MG63 (cell line): Measurements from ENCODE around the gene DNHD1. TPM values are rescaled to one million over a fixed set of nuclear protein-coding genes. Genes with fewer than 3 reads are reported as not detected.

ENCODE experiments used
- DNase-seq: peaks from one replicate; pipeline ENCODE4 v3.0.0-alpha.2; 2020
- H3K27me3 ChIP-seq: fragments of 250-450 bp; sonication (Bioruptor Pico); 2 replicates; pipeline ENCODE4 v1.5.1; 2020; ENCODE audit warnings: mild to moderate bottlenecking, moderate library complexity
- H3K36me3 ChIP-seq: fragments of 250-450 bp; sonication (Bioruptor Pico); 2 replicates; pipeline ENCODE4 v1.5.1; 2020; ENCODE audit warnings: mild to moderate bottlenecking, moderate library complexity
- H3K4me3 ChIP-seq: fragments of 250-450 bp; sonication (Bioruptor Pico); 2 replicates; pipeline ENCODE4 v1.5.1; 2020; ENCODE audit warnings: mild to moderate bottlenecking, moderate library complexity
- H3K9me3 ChIP-seq: fragments of 250-450 bp; sonication (Bioruptor Pico); 2 replicates; pipeline ENCODE4 v1.5.1; 2020; ENCODE audit warnings: mild to moderate bottlenecking, moderate library complexity
- total RNA-seq: library from RNA; depleted of rRNA; stranded (reverse); fragments of >200 nt; shearing (Covaris generic); gene quantifications from 2 replicates; pipeline ENCODE4 v1.2.3, GENCODE V29; 2014; ENCODE audit warnings: low replicate concordance

The DNHD1 gene
- total RNA-seq, 1 experiment from 2014 or later: 9.1 TPM

DNA sequence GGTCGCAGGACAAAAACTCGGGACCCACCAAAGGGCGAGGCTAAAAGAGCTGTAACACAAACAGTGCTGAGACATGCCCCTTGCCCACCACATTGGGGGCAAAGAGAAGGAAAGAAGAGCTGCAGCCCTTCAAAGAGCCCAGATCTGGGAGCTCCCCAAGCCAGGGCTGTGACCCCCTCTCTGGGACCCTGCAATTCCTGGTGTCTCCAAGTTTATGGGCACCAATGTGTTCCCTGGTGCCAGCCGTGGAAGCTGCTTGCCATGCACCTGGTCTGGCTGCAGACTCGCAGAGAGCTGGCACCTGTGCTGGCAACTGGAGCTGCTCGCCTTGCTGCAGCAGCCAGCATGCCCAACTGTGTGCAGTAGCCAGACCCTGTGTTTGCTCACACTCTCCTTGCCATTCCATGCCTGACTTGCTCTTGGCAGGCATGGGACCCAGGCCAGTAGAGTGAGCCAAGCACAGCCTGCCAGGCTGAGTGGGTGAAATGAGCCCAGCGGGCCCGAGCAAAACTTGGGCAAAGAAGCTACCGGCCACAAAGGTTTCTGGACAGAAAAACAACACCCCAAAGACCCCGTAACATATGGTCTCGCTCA, 90.4 kb downstream of the DNHD1 start:
- no peak for DNase-seq
- Histone ChIP-seq H3K4me3 (no peak overlapping the region), H3K9me3 (peaks cover 17% of the 10 kb centered on the region), H3K27me3 (no peaks in the 10 kb centered on the region), H3K36me3 (peaks cover 14% of the 10 kb centered on the region)

DNA sequence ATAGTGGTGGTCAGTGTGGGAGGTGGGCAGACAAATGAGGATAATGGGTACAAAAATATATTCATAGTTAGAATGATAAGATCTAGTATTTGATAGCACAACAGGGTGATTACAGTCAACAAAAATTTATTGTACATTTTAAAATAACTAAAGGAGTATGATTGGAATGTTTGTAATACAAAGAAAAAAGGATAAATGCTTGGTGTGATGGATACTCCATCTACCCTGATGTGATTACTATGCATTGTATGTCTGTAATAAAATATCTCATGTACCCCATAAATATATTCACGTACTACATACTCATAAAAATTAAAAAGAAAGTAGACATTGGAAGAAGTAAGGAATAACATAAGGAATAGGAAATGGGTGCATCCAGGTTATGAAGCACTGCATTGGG, 90.9 kb downstream of the DNHD1 start:
- no peaks in the 10 kb centered on the region for H3K27me3 ChIP-seq
- peaks cover 10% of the 10 kb centered on the region for H3K36me3 ChIP-seq
- no peak overlapping the region for H3K4me3 ChIP-seq
- DNase-seq: no peak
- H3K9me3 ChIP-seq: peaks cover 14% of the 10 kb centered on the region

DNA sequence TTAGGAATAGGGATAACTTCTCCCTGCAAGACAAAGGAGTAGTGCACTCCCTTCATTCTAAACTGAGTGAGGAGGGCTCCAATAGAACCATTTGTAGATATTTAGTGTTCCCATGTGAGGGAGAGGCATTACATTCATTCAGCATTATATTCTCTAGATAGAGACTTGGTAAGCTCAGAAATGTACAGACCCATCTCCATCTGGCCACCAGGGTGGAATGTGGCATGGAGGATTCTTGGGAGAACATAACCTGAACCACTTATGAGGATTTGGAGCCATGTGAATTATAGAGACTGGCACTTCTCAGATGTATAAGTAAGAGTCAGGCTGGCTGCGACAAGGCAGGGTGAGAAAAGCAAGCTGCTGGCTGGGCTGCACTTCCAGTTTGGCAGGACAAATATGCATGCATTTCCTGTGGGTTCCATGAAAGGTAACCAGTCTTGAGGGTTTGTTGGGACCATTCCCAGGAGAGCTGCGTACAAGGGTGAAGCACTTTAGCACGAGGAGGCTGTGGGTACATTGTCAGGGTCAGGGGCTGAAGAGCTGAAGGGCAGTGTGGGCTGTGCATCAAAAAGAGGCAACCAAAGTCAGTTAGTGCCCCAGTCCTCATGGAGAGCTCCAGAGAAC, 97.2 kb downstream of the DNHD1 start:
- no peak overlapping the region for H3K4me3 ChIP-seq
- no peaks in the 10 kb centered on the region for H3K27me3 ChIP-seq
- H3K36me3 ChIP-seq: peaks cover 52% of the 10 kb centered on the region
- no peaks in the 10 kb centered on the region for H3K9me3 ChIP-seq
- DNase-seq: no peak

DNA sequence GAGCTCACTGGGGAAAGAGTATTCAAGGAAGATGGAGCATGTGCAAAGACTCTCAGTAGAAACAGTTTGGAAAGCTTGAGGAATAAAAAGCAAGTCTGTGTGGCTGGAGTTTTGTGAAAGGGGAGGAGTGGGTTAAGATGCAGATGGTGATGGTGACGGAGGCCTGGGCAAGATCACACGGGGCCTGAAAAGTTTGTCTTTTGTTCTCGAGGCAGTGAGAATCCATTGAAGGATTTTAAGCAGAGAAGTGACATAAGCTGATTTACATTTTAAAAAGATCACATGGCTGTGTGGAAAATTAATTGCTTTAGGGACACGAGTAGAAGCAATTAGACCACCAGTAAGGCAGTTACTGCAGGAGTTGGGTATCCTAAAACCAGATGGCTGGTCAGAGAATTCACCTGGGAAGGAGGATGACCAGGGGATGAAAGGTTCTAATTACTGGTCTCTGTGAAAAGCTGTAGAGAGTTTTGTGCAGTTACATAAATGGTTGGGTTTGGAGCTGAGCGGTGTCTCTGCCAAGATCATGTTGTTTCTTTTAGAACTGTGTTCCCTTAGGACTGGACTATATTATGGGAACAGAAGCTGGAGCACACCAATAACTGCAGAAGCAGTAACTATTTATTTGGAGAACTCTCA, 99.3 kb downstream of the DNHD1 start:
- no peaks in the 10 kb centered on the region for H3K27me3 ChIP-seq
- no peak overlapping the region for H3K4me3 ChIP-seq
- H3K9me3 ChIP-seq: no peaks in the 10 kb centered on the region
- DNase-seq: no peak
- peaks cover 71% of the 10 kb centered on the region for H3K36me3 ChIP-seq

DNA sequence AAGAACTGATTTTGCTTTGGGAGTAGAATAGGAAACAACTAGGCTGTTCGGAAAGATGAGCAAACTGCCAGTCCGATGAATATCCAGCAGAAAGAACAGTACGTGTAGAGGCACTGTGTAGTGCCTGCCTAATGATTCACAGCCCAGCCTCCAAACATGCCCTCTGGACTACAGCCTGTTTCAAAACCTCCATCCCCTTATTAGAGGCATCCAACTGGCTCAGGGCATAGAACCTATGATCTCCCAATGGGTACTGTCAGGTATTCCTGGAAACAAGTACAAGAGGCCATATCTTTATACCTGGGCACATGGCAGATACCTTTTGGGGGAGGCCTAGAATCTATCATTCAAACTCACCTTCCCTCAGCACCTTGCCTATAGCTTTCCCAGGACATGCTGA, 101.5 kb downstream of the DNHD1 start:
- H3K4me3 ChIP-seq: no peak overlapping the region
- peaks cover 77% of the 10 kb centered on the region for H3K36me3 ChIP-seq
- no peak for DNase-seq
- H3K9me3 ChIP-seq: no peaks in the 10 kb centered on the region
- H3K27me3 ChIP-seq: no peaks in the 10 kb centered on the region

DNA sequence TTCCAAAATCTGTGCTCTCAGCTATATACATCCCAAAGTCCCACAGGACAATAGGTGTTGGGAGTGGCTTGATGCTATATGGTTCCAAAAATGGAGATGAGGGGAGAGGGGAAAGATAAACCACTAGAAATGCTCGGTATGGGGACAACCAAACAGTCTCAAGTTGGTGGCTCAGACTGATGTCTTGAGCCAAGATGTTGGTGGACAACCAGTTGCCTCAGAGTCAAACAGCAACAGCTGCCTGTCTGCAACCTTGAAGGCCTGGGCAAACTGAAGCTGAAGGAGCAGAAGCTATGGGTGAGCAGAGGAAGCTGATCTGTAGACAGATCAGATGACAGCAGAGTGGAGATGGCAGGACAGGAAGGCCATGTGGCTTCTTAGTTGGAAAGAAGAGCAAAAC, 102.4 kb downstream of the DNHD1 start:
- Histone ChIP-seq H3K27me3 (no peaks in the 10 kb centered on the region), H3K4me3 (no peak overlapping the region), H3K9me3 (no peaks in the 10 kb centered on the region), H3K36me3 (peaks cover 70% of the 10 kb centered on the region)
- no peak for DNase-seq

DNA sequence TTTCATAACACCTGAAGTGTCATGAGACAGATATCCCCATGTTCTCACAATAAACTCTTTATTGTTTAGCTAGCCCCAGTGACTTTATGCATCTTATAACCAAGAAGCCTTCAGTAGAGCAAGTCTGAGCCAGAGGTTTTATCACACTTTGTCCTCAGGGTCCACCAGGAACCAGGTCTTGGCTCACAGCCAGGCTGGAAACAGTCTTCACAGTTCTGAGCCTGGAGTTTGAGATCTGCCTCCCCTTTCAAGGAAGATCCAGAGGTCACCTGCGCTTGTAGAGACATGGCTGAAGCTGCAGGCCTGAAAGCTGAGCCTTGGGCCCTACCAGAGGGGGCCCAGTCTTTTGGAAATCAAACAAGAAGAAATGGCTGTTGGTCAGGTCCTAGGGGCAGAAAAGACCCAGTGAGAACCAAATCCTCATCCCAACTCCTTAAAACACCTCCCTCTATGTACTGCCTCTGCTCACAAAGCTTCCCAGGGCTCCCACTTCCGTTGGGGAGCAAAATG, 102.9 kb downstream of the DNHD1 start:
- no peaks in the 10 kb centered on the region for H3K27me3 ChIP-seq
- H3K9me3 ChIP-seq: no peaks in the 10 kb centered on the region
- H3K4me3 ChIP-seq: no peak overlapping the region
- H3K36me3 ChIP-seq: peaks cover 71% of the 10 kb centered on the region
- DNase-seq: no peak

DNA sequence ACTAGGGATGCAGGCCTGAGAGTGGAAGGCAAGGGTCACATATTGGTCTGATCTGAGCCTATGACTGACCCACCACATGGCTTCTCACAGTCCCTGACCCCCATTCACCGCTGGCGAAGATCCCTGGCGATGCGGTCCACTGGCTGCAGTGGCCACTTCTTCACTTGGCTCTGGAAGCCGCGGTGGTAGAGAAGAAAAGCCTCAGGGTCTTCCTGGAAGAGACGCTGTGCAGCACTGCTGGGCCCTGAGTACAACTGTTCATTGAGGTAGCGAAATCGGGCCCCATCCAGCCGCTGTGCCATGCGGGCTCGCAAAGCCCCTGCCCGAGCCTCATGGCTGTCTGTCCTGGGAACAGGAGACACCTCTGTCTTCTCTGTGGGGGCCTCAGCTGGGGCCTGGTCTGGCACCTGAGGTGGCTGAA, 104.0 kb downstream of the DNHD1 start:
- H3K27me3 ChIP-seq: no peaks in the 10 kb centered on the region
- H3K36me3 ChIP-seq: peaks cover 69% of the 10 kb centered on the region
- no peak for DNase-seq
- H3K9me3 ChIP-seq: no peaks in the 10 kb centered on the region
- no peak overlapping the region for H3K4me3 ChIP-seq

DNA sequence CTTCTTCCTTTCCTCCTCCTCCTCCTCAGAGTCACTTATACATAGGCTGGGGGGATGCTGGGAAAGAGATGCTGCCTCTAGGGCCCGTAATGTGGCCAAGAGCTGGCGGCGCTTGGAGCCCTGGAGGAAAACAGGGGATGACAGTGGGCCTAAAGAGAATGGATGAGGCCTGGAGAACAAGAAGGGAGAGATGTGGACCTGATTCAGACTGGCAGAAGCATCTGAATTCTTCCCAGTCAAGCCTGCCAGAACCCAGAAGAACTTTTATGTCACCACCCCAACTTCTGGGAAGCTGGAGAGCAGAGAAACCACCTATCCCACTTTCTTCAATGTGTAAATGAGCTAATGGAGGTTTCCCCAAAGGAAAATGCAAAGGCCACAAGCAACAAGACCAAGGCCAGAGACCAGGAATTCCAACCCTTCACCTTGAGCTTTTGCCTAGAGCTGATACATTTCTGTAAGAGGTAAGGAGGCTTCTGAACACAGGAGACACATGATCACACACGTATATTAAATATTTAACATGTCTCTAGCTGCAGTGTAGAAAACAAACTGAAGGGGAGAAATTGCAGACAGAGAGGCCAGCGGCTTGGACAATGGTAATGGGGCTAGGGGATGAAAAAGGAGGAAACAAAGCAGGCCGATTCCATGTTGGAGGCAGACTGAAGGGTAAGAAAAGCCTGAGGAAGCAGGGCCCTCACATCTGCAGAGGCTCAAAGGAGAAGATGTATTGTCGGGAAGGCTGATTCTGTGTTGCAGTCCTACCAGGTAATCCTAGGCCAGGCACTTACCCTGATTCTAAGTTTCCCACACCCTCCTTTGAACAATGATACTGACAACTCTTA, 105.2 kb downstream of the DNHD1 start:
- Histone ChIP-seq H3K4me3 (peak overlapping the region; percentile 100), H3K27me3 (no peaks in the 10 kb centered on the region), H3K9me3 (no peaks in the 10 kb centered on the region), H3K36me3 (peaks cover 72% of the 10 kb centered on the region)
- no peak for DNase-seq

DNA sequence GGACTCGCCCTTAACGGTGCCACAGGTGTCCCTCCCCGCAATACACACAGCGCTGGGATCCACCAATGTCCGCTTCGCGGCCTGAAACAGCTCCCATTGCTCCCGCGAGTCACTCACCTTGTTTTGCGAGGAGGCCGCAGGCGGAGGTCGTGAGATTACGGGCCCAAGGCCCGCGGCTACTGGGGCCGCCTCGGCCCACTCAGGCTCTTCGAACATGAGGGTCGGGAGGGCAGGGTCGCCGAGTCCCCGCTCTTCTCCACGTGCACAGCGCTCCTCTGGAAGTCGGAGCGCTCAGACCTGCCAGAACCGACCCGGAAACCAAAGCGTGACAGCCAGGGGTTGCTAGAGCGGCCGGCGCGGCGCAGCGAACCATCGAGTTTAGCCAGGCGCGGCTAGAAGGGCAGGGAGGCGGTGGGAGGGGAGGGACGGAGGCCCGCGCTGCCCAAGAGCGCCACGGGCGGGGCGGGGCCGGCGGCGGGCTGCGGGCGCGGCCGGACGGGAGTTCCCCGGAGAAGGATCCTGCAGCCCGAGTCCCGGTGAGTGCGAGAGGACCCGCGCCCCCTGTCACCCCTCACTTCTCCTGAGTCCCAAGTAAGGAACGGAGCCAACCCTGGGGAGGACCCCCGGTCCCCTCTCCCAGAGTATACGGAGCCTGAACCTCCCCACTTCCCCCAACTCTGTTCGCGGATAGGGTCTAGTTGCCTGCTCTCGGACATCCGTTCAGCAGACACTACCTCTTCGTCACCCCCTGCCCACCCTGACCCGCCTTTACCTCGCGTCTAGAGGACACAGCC, 106.4 kb downstream of the DNHD1 start, which contains the start of the genes ILK and RRP8:
TSS of gene ILK (plus strand) at position 488 of the 794 bp plus-strand sequence. CDS start 498 bp downstream, outside the sequence.
TSS of gene RRP8 (minus strand) at position 330 of the 794 bp plus-strand sequence. CDS start at position 216, 114 bp downstream.
- Histone ChIP-seq H3K4me3 (peak within 1 kb of the TSS; percentile 100), H3K9me3 (no peaks in the 10 kb centered on the region), H3K36me3 (peaks cover 77% of the 10 kb centered on the region), H3K27me3 (no peaks in the 10 kb centered on the region)
- peak; percentile 89 for DNase-seq

DNA sequence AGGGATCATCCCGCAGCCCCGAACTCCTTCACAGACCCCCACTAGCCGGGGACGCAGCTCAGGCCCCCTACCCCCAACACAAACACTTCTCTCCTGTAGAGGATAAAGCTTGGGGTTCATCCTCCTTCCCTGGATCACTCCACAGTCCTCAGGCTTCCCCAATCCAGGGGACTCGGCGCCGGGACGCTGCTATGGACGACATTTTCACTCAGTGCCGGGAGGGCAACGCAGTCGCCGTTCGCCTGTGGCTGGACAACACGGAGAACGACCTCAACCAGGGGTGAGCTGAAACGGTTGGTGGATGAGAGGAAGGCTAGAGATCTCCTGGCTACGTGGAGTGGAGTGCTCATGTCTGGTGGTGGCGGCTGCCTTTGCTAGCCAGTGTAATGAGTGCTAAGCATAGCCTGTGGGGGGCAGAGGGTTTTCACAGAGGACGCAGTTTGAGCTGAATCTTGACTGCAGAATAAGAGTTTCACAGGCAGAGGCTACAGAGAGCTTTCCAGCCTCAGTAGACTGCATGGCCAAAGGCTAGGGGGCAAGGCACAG, 107.1 kb downstream of the DNHD1 start:
- peaks cover 78% of the 10 kb centered on the region for H3K36me3 ChIP-seq
- no peaks in the 10 kb centered on the region for H3K9me3 ChIP-seq
- H3K27me3 ChIP-seq: no peaks in the 10 kb centered on the region
- H3K4me3 ChIP-seq: peak overlapping the region; percentile 100
- peak; percentile 30 for DNase-seq

DNA sequence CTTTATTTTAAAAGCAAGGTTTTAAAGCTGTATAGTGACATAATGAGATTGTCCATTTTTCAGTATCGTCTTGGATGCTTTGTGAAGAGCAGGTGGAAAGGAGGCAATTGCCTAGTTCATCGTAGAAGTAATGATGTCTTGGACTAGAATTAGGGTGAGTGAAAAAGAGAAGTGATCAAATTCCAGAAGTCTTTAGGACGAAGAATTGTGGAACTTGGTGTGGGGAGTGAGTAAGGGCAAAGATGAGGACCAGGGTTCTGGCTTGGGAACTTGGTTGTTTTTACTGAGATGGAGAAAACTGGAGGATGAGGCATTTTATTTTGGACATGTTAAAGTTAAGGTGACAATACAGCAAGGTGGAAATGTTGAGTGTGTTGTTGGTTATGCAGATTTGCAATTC, 107.7 kb downstream of the DNHD1 start:
- Histone ChIP-seq H3K4me3 (peak overlapping the region; percentile 100), H3K36me3 (peaks cover 78% of the 10 kb centered on the region), H3K9me3 (no peaks in the 10 kb centered on the region), H3K27me3 (no peaks in the 10 kb centered on the region)
- no peak for DNase-seq

DNA sequence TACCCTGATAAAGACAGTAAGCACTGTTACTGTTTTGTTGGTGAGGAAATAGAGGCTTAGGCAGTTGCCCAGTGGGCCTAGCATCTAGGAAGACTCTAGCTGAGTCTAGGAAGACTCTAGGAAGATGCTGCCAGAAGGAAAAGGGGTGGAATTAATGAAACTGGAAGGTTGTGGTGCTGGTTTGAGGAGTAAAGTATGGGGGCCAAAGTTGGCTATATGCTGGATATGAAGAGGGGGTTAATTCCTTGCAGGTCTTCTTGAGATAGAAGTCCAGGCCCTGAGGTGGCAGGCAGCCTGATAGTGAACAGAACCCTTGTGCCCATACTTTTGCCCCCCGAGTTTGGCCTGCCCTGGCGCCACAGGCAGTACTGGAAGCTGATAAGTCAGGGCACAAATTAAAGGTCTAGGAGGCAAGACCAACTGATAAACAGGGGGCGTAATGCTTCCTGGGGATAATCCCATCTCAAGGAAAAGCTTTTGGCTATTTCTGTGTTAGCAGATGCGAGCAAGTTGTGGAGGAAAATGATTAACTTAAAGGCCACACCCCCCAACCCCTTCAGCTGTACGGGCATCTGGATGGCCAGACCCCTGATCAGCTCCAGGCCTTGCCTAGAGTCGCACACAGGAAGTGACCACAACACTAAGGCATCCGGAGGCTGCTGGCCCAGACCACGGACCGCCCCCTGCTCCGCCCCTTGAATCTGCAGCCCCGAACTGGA, 109.5 kb downstream of the DNHD1 start:
- peaks cover 78% of the 10 kb centered on the region for H3K36me3 ChIP-seq
- H3K4me3 ChIP-seq: 0 out of 2 replicates have a peak overlapping the region, but pooled peaks have one; percentile 8
- no peaks in the 10 kb centered on the region for H3K27me3 ChIP-seq
- H3K9me3 ChIP-seq: no peaks in the 10 kb centered on the region
- DNase-seq: peak; percentile 93

DNA sequence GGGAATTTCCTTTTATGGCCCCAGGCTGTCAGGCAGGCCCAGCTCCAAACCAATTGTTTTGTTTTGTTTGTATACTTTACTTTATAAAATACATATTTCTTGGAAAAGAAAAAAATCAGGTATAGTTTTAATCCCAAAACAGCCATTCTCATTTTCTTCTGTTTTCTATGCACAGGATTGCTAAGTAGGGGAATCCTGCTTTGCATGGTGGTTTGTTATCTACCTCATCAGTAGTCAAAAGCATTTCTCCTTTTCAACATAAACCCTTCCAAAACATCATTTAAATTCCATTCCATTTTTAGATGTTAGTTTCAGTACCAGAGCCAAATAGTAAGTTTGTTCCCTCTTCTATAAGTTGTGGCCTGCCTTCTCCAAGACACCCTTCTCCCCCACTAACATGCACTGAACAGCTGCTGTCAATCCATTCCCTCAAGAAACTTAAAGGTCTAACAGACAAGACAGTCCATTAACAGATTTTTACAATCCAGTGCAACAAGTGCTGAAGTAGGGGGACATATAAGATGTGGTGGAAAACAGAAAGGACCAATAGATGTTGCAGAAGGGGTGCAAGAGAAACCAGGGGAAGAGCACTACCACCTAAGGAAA, 110.2 kb downstream of the DNHD1 start:
- H3K27me3 ChIP-seq: no peaks in the 10 kb centered on the region
- 0 out of 2 replicates have a peak overlapping the region, but pooled peaks have one; percentile 8 for H3K4me3 ChIP-seq
- DNase-seq: no peak
- H3K9me3 ChIP-seq: no peaks in the 10 kb centered on the region
- H3K36me3 ChIP-seq: peaks cover 75% of the 10 kb centered on the region

DNA sequence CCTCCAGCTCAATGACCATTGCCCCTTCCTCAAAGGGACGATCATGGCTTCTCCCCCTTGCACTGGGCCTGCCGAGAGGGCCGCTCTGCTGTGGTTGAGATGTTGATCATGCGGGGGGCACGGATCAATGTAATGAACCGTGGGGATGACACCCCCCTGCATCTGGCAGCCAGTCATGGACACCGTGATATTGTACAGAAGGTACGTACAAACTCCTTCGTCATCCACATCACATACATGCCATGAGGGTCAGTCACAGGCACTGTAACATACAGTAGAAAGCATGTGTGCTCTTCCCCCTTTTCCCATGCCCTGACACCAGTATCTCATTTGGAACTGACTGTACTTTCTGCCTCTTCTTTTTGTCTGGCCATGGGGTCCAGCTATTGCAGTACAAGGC, 110.9 kb downstream of the DNHD1 start:
- no peaks in the 10 kb centered on the region for H3K9me3 ChIP-seq
- no peak for DNase-seq
- H3K27me3 ChIP-seq: no peaks in the 10 kb centered on the region
- H3K4me3 ChIP-seq: no peak overlapping the region
- peaks cover 71% of the 10 kb centered on the region for H3K36me3 ChIP-seq
